Activated T-helper 1 cell treated with anti-CD3 and anti-CD28 coated beads, Interleukin-2, amount 50 U/mL, for 16 hours (primary cell): ENCODE results near the gene DLGAP1.

Source experiments
- DNase-seq, 2 donors: peaks; one replicate each; pipeline ENCODE4 v3.0.0-alpha.2; 2020; ENCODE audit warnings: low read depth in 1 of 2, low spot score in 1 of 2

DLGAP1 gene

GRCh38 chr18:3906116-3906750, 548.9 kb downstream of the DLGAP1 start:
- DNase-seq = no peak

- no peak for DNase-seq
Observed at GRCh38 chr18:3903337-3903736, 551.8 kb downstream of the DLGAP1 start.

- DNase-seq = no peak
Observed at GRCh38 chr18:3902676-3903075, 552.4 kb downstream of the DLGAP1 start.

GRCh38 chr18:3901811-3902210, 553.3 kb downstream of the DLGAP1 start:
- no peak for DNase-seq

GRCh38 chr18:3901042-3901441, 554.1 kb downstream of the DLGAP1 start:
- DNase-seq = no peak

GRCh38 chr18:3900327-3900726, 554.8 kb downstream of the DLGAP1 start:
- no peak for DNase-seq

- no peak for DNase-seq
Observed at GRCh38 chr18:3898861-3899613, 556.1 kb downstream of the DLGAP1 start.

- no peak for DNase-seq
Observed at GRCh38 chr18:3892152-3892551, 563.0 kb downstream of the DLGAP1 start.

GRCh38 chr18:3891245-3891644, 563.9 kb downstream of the DLGAP1 start:
- DNase-seq = no peak

- DNase-seq = no peak
Observed at GRCh38 chr18:3889803-3890202, 565.3 kb downstream of the DLGAP1 start.

GRCh38 chr18:3889121-3889520, 566.0 kb downstream of the DLGAP1 start:
- DNase-seq = no peak

- DNase-seq = no peak
Observed at GRCh38 chr18:3886575-3887322, 568.4 kb downstream of the DLGAP1 start.

GRCh38 chr18:3885209-3885792, 569.8 kb downstream of the DLGAP1 start:
- no peak for DNase-seq

GRCh38 chr18:3879836-3880120, 575.3 kb downstream of the DLGAP1 start:
- DNase-seq = no peak

- no peak for DNase-seq
Observed at GRCh38 chr18:3879114-3879835, 575.8 kb downstream of the DLGAP1 start.

- DNase-seq = no peak
Observed at GRCh38 chr18:3878401-3878800, 576.7 kb downstream of the DLGAP1 start.

- no peak for DNase-seq
Observed at GRCh38 chr18:3877678-3878077, 577.4 kb downstream of the DLGAP1 start.

GRCh38 chr18:3875961-3876360, 579.1 kb downstream of the DLGAP1 start:
- DNase-seq = no peak

GRCh38 chr18:3875376-3875775, 579.7 kb downstream of the DLGAP1 start:
- DNase-seq = no peak

- no peak for DNase-seq
Observed at GRCh38 chr18:3874581-3874980, 580.5 kb downstream of the DLGAP1 start.

- DNase-seq = no peak
Observed at GRCh38 chr18:3874125-3874524, 581.0 kb downstream of the DLGAP1 start.
